DOHH2 (cell line): Measurements from ENCODE around the gene RNASEH2C.
"Not testable (repeated sequence)": the region's sequence is repeated elsewhere in the genome, so short reads cannot be mapped to it uniquely, and the experiment has no call there.

Experiments
- H3F3A ChIP-seq: fragments of 200-600 bp; sonication (generic), shearing (Covaris generic); 2 replicates; pipeline ENCODE4 v1.6.0; 2016; ENCODE audit warnings: antibody characterized with exemption, mild to moderate bottlenecking; ENCODE audit not compliant: control insufficient read depth, insufficient read depth
- H3K27ac ChIP-seq: fragments of 200-600 bp; sonication (generic); 2 replicates; pipeline ENCODE4 v1.5.1; 2014; ENCODE audit warnings: low read depth, mild to moderate bottlenecking, low read length, moderate library complexity
- H3K27me3 ChIP-seq: fragments of 200-600 bp; sonication (generic); 2 replicates; pipeline ENCODE4 v1.6.1; 2014; ENCODE audit warnings: mild to moderate bottlenecking, low read length, mixed read lengths; ENCODE audit not compliant: control insufficient read depth
- H3K36me3 ChIP-seq: fragments of 200-600 bp; sonication (generic); 2 replicates; pipeline ENCODE4 v1.6.1; 2014; ENCODE audit warnings: mild to moderate bottlenecking, low read length, moderate library complexity, mixed read lengths; ENCODE audit not compliant: control insufficient read depth
- H3K4me1 ChIP-seq: fragments of 200-600 bp; sonication (generic); 2 replicates; pipeline ENCODE4 v1.6.1; 2014; ENCODE audit warnings: mild to moderate bottlenecking, low read length, mixed read lengths; ENCODE audit not compliant: control insufficient read depth
- H3K4me2 ChIP-seq: fragments of 200-600 bp; sonication (generic); 2 replicates; pipeline ENCODE4 v1.6.0; 2014; ENCODE audit warnings: mild to moderate bottlenecking, low read length, moderate library complexity
- H3K4me3 ChIP-seq: fragments of 200-600 bp; sonication (generic); 2 replicates; pipeline ENCODE4 v1.5.1; 2014; ENCODE audit warnings: mild to moderate bottlenecking, low read length, mixed read lengths
- H3K79me2 ChIP-seq: fragments of 200-600 bp; sonication (generic); 2 replicates; pipeline ENCODE4 v1.6.1; 2014; ENCODE audit warnings: mild to moderate bottlenecking, low read length, mixed read lengths; ENCODE audit not compliant: control insufficient read depth
- H3K9me2 ChIP-seq: fragments of 200-600 bp; sonication (generic); replicated peaks from 2 replicates; pipeline ENCODE4 v1.6.1; 2014; ENCODE audit warnings: mild to moderate bottlenecking, low read length, mixed read lengths; ENCODE audit not compliant: control insufficient read depth
- H3K9me3 ChIP-seq: fragments of 200-600 bp; sonication (generic); 2 replicates; pipeline ENCODE4 v1.6.1; 2014; ENCODE audit warnings: antibody characterized with exemption, low read length, mixed read lengths; ENCODE audit not compliant: control insufficient read depth, insufficient read depth
- H4K20me1 ChIP-seq: fragments of 200-600 bp; sonication (generic); 2 replicates; pipeline ENCODE4 v1.6.0; 2014; ENCODE audit warnings: low read depth, mild to moderate bottlenecking, antibody characterized with exemption, low read length, moderate library complexity; ENCODE audit not compliant: control insufficient read depth, insufficient read depth
- EZH2phosphoT487 ChIP-seq: fragments of 200-600 bp; sonication (generic); IDR thresholded peaks from 2 replicates; pipeline ENCODE4 v1.6.1; 2017; ENCODE audit warnings: borderline replicate concordance, mild to moderate bottlenecking, antibody characterized with exemption, low read length, moderate library complexity, mixed read lengths
- TF ChIP-seq, protein P1 (sequence below): fragments of 200-600 bp; sonication (generic); IDR thresholded peaks from one replicate; pipeline ENCODE4 v1.5.1; 2014; ENCODE audit warnings: antibody characterized with exemption, mild to moderate bottlenecking, low read depth, low read length; ENCODE audit not compliant: poor library complexity, severe bottlenecking

The RNASEH2C gene

DNA sequence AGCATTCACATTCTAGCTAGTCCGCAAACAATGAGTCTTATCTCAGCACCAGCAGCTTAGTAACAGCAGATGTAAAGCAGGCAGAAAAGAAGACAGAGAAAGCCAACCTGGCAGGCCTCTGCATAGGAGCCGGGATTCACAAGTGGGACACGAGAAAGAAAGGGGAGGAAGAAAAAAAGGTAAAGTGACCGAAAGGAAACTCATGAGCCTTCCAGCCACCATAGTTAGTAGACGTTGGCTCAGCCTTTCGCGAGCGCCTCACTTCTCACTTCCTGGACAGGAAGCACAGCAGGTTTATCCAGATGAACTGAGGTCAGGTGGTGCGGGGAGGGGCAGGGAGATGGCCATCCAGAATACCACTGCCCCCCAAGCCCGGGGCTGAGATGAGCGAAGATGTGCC, 28.2 kb downstream of the RNASEH2C start:
- no peak overlapping the region for H3K27ac ChIP-seq
- no peaks in the 10 kb centered on the region for H4K20me1 ChIP-seq
- H3K79me2 ChIP-seq = no peaks in the 10 kb centered on the region
- H3K36me3 ChIP-seq = no peaks in the 10 kb centered on the region
- no peaks in the 10 kb centered on the region for H3K9me3 ChIP-seq
- no peaks in the 10 kb centered on the region for H3K9me2 ChIP-seq
- H3K4me3 ChIP-seq = no peak overlapping the region
- no peaks in the 10 kb centered on the region for H3K27me3 ChIP-seq
- H3K4me1 ChIP-seq = no peaks in the 10 kb centered on the region
- TF ChIP-seq, protein P1, sequence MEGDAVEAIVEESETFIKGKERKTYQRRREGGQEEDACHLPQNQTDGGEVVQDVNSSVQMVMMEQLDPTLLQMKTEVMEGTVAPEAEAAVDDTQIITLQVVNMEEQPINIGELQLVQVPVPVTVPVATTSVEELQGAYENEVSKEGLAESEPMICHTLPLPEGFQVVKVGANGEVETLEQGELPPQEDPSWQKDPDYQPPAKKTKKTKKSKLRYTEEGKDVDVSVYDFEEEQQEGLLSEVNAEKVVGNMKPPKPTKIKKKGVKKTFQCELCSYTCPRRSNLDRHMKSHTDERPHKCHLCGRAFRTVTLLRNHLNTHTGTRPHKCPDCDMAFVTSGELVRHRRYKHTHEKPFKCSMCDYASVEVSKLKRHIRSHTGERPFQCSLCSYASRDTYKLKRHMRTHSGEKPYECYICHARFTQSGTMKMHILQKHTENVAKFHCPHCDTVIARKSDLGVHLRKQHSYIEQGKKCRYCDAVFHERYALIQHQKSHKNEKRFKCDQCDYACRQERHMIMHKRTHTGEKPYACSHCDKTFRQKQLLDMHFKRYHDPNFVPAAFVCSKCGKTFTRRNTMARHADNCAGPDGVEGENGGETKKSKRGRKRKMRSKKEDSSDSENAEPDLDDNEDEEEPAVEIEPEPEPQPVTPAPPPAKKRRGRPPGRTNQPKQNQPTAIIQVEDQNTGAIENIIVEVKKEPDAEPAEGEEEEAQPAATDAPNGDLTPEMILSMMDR = no peak
- TF ChIP-seq EZH2phosphoT487 = no peak
- H3F3A ChIP-seq = no peaks in the 10 kb centered on the region
- H3K4me2 ChIP-seq = no peak overlapping the region

DNA sequence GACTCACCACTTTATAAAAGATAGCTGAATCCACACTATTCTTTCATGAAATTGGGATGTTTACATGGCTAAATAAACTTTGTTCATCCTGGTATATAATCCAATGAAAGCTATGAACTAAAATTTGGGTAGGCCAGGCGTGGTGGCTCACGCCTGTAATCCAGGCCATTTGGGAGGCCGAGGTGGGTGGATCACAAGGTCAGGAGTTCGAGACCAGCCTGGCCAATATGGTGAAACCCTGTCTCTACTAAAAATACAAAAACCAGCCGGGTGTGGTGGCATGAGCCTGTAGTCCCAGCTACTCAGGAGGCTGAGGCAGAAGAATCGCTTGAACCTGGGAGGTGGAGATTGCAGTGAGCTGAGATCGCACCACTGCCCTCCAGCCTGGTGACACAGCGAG, 28.8 kb downstream of the RNASEH2C start:
- not testable (repeated sequence) for H3K9me3 ChIP-seq, H3K36me3 ChIP-seq, H3K4me1 ChIP-seq, H3K79me2 ChIP-seq, H3K4me2 ChIP-seq, H3F3A ChIP-seq, H3K27ac ChIP-seq, H3K9me2 ChIP-seq, H3K27me3 ChIP-seq, H4K20me1 ChIP-seq, H3K4me3 ChIP-seq

DNA sequence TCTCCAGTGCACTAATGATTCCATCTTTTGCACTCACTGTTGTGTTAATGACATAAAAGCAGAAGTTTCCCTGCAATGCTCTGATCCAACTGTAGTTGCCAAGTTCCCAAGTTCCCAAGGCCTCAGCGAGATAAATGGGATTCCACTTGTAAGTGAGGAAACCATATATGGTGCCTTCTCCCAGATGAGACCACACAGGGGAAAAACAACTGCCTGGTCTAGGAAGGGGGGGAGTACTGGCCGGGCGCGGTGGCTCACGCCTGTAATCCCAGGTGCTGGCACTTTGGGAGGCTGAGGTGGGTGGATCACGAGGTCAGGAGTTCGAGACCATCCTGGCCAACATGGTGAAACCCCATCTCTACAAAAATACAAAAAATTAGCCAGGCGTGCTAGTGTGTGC, 34.6 kb downstream of the RNASEH2C start:
- Histone ChIP-seq H3K4me3 (no peak overlapping the region), H3K9me2 (no peaks in the 10 kb centered on the region), H3K36me3 (no peaks in the 10 kb centered on the region), H4K20me1 (no peaks in the 10 kb centered on the region), H3K79me2 (no peaks in the 10 kb centered on the region), H3K4me2 (no peak overlapping the region), H3F3A (no peaks in the 10 kb centered on the region), H3K27me3 (peaks cover 16% of the 10 kb centered on the region), H3K27ac (no peak overlapping the region), H3K4me1 (no peaks in the 10 kb centered on the region), H3K9me3 (no peaks in the 10 kb centered on the region)
- TF ChIP-seq, protein P1 = no peak
- TF ChIP-seq EZH2phosphoT487 = no peak

DNA sequence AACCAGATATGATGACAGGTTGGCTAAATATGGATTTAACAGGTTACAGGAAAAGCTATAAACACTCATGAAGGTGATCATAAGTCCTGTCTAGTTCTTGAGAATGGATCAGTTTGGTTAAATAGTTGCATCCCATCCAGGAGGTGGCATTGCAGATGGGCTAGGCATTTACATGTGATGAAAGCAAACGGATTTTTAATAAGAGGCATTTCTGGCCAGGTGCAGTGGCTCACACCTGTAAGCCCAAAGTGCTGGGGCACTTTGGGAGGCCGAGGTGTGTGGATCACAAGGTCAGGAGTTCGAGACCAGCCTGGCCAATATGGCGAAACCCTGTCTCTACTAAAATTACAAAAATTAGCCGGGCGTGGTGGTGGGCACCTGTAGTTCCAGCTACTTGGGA, 37.1 kb downstream of the RNASEH2C start:
- H3K9me2 ChIP-seq, H4K20me1 ChIP-seq, H3K36me3 ChIP-seq, H3K4me1 ChIP-seq, H3F3A ChIP-seq, H3K27ac ChIP-seq, H3K4me2 ChIP-seq, H3K79me2 ChIP-seq, H3K9me3 ChIP-seq, H3K4me3 ChIP-seq: not testable (repeated sequence)
- H3K27me3 ChIP-seq = peaks cover 16% of the 10 kb centered on the region
